SIG-M5 treated with dmso at 0.1 percent for 504 hours (cell line): Measurements from ENCODE around the gene MAST4.

ENCODE experiments used
- DNase-seq: peaks from one replicate; lab custom pipeline; 2025; ENCODE audit not compliant: unreplicated experiment; lab: John Stamatoyannopoulos, UW

The MAST4 gene

GRCh38 chr5:67031692-67032091 is 435.5 kb downstream of the MAST4 start:
- DNase-seq = no peak

DNA sequence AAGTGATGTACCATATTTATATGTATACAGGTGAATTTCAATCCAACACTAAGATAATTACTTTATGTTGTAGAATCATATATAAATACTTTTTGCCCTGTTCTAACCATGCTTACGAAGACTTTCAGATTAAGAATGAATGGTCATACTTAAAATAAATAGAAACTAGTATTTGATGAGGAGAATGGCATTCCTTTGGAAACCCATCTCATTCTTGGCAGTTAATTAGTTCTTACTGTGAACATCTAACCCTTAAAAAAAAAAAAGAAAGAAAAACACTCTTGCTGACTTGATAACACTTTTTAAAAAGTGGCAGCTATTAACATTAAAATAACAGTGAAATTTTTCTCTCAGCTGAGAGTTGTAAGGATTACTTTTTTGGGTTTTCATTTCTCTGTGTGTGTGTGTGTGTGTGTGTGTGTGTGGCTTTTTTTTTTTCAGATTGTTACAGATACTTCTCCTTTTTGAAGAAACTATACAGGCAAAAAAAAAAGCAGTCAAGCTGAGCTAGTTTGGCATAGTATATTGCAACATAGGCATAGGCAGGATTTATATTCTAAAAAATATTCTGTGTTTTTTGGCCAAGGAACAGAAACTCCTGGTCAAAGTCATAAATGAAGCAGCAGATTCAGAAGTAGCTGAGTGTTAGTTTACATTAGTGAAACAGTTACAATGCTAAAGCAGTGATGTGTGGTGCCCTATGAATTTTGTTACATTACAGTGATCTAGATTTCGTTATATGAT is 436.9 kb downstream of the MAST4 start:
- peak; percentile 60 for DNase-seq

DNA sequence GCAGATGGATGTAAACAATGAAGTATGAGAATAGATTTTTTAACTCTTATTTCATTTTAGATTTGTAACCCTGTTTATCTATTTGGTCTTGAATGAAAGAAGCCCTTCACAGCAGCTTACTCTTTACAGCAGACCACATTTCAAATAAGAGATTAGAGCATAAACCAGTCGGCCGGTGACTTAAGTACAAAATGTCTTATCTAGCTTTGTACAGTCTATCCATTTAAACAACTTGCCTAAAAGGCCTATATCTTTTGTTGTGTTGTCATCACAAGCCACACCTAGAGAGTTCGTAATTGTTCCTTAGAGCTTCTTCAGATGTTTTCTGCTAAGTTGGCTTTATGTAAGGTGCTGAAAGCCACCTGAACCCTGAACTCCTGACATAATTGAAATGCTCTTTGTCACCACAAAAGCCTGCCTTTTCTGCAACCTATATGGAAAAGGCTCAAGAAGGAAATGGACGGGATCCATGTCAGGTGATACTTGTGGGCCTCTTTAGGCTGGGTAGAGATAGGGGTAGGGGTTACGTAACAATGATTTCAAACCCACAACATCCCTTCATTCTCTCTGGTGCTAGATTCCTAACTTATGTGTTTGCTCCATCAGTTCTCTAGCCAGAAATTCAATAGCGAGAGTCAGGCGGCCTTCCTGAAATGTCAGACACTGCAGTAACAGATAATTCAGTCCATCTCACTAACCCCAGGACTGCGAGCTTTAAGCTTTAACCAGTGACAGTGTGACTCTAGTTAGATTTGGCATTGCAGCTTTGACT is 437.9 kb downstream of the MAST4 start:
- DNase-seq = no peak

DNA sequence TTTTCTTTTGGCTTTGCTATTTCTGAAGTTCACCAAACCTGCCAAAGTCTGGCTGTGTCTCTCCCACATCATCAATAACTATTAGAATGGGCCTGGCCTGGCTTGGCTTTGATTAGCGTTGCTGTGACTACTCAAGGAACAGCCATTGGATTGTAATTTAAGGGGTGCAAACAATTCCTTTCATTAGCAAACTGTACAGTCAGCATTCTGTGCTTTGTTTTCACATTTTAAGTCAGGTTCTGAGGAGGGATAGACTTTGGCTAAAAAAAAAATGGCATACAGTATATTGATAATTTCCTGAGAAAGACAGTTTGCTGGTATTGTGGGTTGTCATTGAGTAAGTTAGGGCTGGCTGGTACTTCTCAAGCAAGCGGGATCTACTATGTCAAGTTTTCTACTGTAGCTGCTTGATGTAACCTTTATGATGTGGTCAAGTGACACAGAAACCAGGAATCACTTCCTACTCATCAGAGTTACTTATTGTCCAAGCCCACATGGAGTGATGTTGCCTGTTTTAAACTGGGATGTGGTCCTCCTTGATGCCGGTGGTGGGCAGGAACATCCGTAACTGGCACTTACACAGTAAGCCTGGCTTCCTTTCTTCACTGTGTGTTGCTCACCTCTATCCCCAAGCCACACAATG is 439.0 kb downstream of the MAST4 start:
- DNase-seq = no peak

DNA sequence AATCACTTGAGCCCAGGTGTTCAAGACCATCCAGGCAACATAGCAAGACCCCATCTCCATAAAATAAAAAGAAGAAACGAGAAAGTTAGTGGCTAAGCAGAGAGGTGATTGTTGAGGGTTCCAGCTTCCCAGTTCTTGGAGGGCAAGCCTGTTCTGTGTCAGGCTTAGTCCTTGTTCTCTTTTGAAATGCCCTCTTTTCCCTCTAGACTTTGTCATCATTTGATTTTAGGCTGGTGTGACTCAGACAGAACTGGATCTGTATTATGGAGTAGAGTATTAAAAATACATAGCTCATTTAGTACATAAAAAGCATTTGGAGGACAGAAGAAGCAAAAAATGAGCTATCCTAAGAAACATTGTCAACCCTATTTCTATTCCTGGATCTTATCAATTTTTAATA is 441.0 kb downstream of the MAST4 start:
- no peak for DNase-seq

DNA sequence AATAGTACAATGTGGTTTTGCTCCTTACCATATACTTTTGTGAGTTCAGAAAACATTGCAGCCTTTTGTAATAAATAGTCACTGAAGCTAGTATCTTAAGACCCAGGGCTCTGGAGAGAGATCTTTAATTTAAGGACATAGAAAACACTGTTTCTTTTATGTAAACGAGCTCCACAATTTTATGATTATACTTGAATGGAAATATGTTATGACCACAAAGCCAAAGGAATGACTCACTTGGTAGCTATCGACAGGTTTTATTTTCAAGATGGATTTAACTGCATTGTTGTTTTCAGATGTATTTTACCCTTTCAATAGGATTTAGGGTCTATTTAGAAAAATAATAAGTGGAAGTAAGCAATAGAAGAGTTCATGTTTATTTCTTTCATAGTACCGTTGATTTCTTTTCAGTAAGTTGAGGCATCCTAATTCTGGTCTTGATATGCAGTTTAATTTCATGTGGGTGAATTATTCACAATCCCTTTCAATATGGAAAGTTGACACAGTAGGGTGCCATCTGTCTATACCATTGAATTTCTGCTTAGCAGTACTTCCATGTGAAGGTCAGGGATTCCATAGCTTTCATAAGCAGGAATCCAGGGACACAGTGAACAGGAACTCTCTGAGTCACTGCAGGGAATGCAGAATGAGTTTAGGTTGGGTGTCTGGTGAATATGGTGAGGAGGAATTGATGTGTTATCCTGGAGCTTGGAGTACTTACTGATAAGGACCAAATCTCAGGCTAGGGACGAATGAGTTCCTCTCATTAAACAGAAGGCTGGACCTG is 442.8 kb downstream of the MAST4 start:
- no peak for DNase-seq

GRCh38 chr5:67042176-67043003 is 446.2 kb downstream of the MAST4 start:
- DNase-seq = no peak

GRCh38 chr5:67043796-67044511 is 447.8 kb downstream of the MAST4 start:
- DNase-seq = no peak

DNA sequence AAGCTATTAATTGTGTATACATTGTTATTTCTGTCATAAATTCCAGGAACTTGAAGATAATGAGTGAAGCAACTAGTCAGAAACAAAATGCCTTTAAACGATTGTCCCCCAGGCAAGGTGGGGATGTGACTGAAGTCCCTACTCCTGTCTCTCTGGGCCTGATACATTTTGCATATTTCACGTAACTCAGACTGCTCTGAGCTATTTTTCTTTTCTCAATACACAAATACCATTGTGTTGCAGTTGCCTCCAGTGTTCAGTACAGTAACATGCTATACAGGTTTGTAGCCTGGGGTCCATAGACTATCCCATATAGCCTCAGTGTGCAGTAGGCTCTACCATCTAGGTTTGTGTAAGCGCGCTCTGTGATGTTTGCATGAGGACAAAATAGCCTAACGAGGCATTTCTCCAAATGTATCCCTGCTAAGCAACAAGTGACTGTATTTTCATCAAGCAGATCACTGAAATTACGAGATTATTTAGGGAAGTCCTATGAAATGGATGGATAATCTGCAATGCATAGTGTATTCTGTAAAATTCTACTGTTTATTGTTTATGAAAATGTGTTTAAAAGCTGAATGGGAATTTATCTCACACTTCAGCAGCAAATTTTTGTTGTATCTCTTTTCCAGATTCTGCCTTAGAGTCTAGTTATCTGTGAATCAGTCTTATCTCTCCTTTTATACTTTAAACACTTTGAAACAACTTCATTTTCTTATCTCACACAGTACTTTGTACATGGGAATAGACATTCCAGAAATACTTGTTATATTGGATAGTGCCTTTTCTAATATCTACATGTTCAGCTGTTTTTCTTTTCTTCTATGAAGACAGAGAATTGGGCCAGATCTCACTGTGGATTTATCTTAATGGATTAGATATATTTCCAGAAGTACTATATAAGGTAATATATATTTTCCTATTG is 449.9 kb downstream of the MAST4 start:
- DNase-seq = no peak

DNA sequence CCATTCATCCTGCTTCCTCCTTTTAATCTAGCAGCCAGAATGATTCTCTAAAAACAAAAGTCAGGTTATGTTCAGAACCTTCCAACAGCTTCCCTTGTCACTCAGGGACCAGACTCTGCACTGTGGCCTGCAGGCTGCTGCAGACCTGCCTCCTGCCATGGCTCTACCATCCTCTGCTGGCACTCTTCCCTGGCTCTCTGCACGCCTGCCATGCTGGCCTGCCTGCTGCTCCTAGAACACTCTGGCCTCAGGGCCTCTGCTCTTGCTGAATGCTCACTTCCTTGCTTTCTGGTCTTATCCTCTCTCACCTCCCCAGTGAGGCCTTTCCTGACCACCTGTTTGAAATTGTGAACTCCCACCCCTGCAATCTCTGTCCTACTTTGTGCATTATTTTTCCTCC is 451.0 kb downstream of the MAST4 start:
- DNase-seq = no peak

- no peak for DNase-seq
These were observed 451.4 kb downstream of the MAST4 start for GRCh38 chr5:67047616-67048015.

- no peak for DNase-seq
These were observed 453.9 kb downstream of the MAST4 start for GRCh38 chr5:67050125-67050524.

GRCh38 chr5:67050635-67051034 is 454.4 kb downstream of the MAST4 start:
- no peak for DNase-seq

- DNase-seq = no peak
These were observed 455.0 kb downstream of the MAST4 start for GRCh38 chr5:67051164-67051563.

DNA sequence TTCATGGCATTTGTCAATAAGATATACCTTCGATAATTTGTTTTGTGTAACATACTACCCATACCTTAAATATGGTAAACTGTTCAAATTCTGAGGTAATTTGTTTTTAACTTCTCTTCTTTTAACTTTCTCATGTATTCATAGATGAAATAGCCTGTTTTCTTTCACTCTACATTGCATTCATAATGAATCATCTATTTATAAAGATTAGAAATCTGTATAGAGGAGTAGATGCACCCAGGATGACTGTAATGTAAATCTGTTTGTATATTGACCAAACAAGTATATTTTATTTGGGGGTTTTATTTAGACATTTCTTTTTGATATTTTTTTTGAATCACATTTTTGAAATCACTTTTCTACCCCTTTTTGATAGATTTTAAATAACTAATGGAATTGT is 455.8 kb downstream of the MAST4 start:
- DNase-seq = no peak

DNA sequence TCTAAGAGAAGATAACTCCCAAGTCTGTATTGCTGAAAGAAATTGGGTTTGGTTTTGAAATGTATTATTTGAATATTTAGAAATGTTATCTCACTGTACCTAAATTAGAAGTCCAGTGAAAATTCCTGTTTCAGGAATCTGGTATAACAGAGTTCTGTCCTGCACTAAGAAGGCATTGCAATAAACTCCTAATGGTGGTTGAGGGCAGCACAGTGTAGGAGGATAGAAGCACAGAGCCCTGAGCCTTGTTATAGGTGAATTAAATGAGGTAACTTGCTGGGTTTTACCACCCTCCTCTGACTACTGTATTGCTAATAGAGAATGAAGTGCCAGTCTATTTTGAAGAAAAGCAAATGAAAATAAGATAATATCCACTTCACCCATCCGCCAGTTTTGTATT is 457.0 kb downstream of the MAST4 start:
- DNase-seq = no peak

- DNase-seq = no peak
These were observed 463.0 kb downstream of the MAST4 start for GRCh38 chr5:67058998-67059743.
